RWPE2 (cell line): ENCODE data around the gene OR4M1.
"Not testable (repeated sequence)": the region's sequence is repeated elsewhere in the genome, so short reads cannot be mapped to it uniquely, and the experiment has no call there.

Experiments used
- ATAC-seq: fragments of 200-7000 bp; cut with Tn5 transposase; 3 replicates; pipeline ENCODE4 v1.9.1; 2021; ENCODE audit warnings: low read depth
- DNase-seq: peaks from one replicate; pipeline ENCODE4 v3.0.0-alpha.2; 2020; ENCODE audit warnings: low spot score
- H3K27ac ChIP-seq: fragments of 450-650 bp; 2 replicates; pipeline ENCODE4 v1.5.1; 2017; ENCODE audit warnings: mild to moderate bottlenecking; ENCODE audit not compliant: poor library complexity, severe bottlenecking
- H3K27me3 ChIP-seq: fragments of 250-450 bp; sonication (Bioruptor Pico); 2 replicates; pipeline ENCODE4 v1.5.1; 2021; ENCODE audit warnings: mild to moderate bottlenecking, moderate library complexity; ENCODE audit not compliant: insufficient read depth, poor library complexity, severe bottlenecking
- H3K36me3 ChIP-seq: fragments of 250-450 bp; sonication (Bioruptor Pico); 2 replicates; pipeline ENCODE4 v1.5.1; 2020; ENCODE audit warnings: low read depth, mild to moderate bottlenecking, moderate library complexity
- H3K4me1 ChIP-seq: fragments of 250-450 bp; sonication (Bioruptor Pico); 2 replicates; pipeline ENCODE4 v1.5.1; 2021; ENCODE audit warnings: mild to moderate bottlenecking, moderate library complexity; ENCODE audit not compliant: insufficient read depth, poor library complexity, severe bottlenecking
- H3K4me3 ChIP-seq: fragments of 250-450 bp; sonication (Bioruptor Pico); 2 replicates; pipeline ENCODE4 v1.5.1; 2021; ENCODE audit warnings: mild to moderate bottlenecking, moderate library complexity; ENCODE audit not compliant: severe bottlenecking
- H3K9me3 ChIP-seq: fragments of 250-450 bp; sonication (Bioruptor Pico); 2 replicates; pipeline ENCODE4 v1.5.1; 2021; ENCODE audit warnings: mild to moderate bottlenecking, moderate library complexity; ENCODE audit not compliant: severe bottlenecking
- TF ChIP-seq, protein P1 (sequence below): fragments of 450-650 bp; IDR thresholded peaks from one replicate; pipeline ENCODE4 v1.5.1; 2017; ENCODE audit warnings: mild to moderate bottlenecking, moderate library complexity; ENCODE audit not compliant: poor library complexity, severe bottlenecking

Gene OR4M1, protein sequence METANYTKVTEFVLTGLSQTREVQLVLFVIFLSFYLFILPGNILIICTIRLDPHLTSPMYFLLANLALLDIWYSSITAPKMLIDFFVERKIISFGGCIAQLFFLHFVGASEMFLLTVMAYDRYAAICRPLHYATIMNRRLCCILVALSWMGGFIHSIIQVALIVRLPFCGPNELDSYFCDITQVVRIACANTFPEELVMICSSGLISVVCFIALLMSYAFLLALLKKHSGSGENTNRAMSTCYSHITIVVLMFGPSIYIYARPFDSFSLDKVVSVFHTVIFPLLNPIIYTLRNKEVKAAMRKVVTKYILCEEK

DNA sequence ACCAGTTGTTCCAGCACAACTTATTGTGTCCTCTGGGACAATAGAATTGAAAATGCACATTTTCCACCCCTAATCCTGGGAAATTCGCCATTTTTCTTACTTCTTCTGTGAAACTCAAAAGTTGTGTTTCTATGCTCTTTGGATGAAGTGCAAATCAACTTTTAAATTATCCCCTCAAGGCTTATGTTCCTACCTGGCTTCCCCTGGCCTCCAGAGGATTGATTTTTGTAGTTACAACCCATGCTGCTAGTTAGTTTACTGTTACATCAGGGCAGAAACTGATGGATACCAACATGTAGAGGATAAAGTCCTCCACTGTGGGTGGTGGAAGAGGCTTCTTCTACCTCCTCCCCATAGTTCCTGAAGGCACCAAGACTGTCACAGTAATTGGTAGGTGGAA lies at the start of gene OR4M1:
OR4M1 (plus strand) TSS at position 301 of the 400 bp plus-strand sequence. CDS start 6,819 bp downstream, outside the sequence.
- H3K4me1 ChIP-seq, H3K36me3 ChIP-seq, H3K27me3 ChIP-seq, DNase-seq, H3K9me3 ChIP-seq, H3K4me3 ChIP-seq, H3K27ac ChIP-seq, ATAC-seq: not testable (repeated sequence)

DNA sequence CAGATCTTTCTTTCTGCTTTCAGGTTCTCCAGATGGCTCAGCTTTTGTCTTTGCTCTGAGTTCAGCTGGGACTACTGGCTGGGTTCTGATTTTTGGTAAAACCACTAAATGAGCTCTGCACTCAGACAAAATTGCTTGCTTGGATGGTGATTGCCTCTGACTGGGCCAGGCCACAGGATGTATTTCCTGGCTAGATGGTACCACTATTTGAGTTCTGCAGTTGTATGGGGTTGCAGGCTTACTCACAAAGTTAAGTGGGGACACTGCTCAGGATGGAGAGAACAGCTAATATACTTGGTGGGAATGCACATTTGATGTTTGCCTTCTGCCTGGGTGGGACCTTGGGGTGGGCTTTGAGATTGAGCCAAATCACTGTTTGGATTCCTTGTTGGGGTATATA lies 43.9 kb upstream of the OR4M1 start:
- DNase-seq (no peak), ATAC-seq (no peak)
- Histone ChIP-seq H3K4me1 (no peaks in the 10 kb centered on the region), H3K4me3 (no peak overlapping the region), H3K27ac (no peak overlapping the region), H3K36me3 (no peaks in the 10 kb centered on the region), H3K9me3 (no peaks in the 10 kb centered on the region), H3K27me3 (peaks cover 3% of the 10 kb centered on the region)
- TF ChIP-seq, protein P1, sequence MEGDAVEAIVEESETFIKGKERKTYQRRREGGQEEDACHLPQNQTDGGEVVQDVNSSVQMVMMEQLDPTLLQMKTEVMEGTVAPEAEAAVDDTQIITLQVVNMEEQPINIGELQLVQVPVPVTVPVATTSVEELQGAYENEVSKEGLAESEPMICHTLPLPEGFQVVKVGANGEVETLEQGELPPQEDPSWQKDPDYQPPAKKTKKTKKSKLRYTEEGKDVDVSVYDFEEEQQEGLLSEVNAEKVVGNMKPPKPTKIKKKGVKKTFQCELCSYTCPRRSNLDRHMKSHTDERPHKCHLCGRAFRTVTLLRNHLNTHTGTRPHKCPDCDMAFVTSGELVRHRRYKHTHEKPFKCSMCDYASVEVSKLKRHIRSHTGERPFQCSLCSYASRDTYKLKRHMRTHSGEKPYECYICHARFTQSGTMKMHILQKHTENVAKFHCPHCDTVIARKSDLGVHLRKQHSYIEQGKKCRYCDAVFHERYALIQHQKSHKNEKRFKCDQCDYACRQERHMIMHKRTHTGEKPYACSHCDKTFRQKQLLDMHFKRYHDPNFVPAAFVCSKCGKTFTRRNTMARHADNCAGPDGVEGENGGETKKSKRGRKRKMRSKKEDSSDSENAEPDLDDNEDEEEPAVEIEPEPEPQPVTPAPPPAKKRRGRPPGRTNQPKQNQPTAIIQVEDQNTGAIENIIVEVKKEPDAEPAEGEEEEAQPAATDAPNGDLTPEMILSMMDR: no peak

DNA sequence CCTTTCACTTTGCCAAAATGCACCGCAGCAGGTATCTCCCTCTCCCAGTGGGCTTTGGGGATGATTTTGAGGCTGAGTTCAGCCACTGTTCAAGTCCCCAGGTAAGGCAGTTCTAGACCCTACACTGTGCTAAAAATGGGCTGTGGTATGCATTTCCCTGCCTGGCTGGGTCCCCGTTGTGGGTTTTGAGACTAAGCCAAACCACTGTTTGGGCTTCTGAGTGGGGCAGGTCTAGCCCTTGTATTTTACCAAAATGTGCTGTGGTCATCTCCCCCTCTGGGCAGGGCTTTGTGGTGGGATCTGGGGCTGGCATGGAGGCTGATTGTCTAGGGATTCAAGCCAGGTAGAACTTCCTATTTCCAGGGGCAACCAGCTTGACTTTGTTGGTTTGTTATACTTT lies 43.5 kb upstream of the OR4M1 start:
- TF ChIP-seq, protein P1: no peak
- Histone ChIP-seq H3K27ac (no peak overlapping the region), H3K4me3 (no peak overlapping the region), H3K27me3 (peaks cover 3% of the 10 kb centered on the region), H3K4me1 (no peaks in the 10 kb centered on the region), H3K9me3 (no peaks in the 10 kb centered on the region), H3K36me3 (no peaks in the 10 kb centered on the region)
- ATAC-seq (no peak), DNase-seq (peak; percentile 27)

DNA sequence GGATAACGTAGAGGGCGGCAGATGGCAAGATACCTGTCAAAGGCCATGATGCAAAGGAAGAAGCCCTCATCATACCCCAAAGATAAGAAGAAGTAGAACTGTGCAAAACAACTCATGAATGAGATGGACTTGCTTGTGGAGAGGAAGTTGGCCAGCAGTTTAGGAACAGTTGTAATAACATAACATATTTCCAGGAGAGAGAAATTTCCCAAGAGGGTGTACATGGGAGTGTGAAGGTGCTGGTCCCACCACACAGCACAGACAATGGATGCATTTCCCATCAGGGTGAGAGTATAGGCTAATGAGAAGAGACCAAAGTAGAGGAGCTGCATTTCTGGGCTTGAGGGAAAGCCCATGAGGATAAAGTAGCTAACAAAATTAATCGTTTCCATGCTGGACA lies 39.4 kb upstream of the OR4M1 start:
- H3K9me3 ChIP-seq, ATAC-seq, H3K4me3 ChIP-seq: not testable (repeated sequence)

DNA sequence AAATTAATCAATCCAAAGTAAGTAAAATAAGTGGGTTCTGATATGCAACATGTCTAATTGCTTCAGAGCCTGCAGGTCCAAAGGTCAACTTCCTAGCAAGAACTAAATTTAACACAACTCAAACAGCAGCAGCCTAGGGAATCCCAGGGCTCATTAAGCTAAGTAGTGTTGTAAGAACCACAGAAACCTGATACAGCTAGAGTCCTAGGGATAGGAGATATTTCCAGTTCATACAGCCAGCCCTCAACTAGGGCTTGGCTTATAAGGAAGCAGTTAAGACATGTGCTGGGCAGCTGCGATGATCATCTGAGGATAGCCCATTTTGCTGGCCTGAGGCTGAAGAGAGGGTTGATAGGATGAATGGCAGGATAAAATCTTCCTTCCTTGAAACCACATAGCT lies 30.0 kb upstream of the OR4M1 start, which contains the start of gene OR4Q3:
OR4Q3 (plus strand) TSS at position 316 of the 400 bp plus-strand sequence.
- H3K4me1 ChIP-seq: no peaks in the 10 kb centered on the region
- no peaks in the 10 kb centered on the region for H3K36me3 ChIP-seq
- DNase-seq (no peak), ATAC-seq (no peak)
- H3K27me3 ChIP-seq: no peaks in the 10 kb centered on the region
- no peak within 1 kb of the TSS for H3K4me3 ChIP-seq
- H3K27ac ChIP-seq: no peak within 1 kb of the TSS
- no peaks in the 10 kb centered on the region for H3K9me3 ChIP-seq
- TF ChIP-seq, protein P1: no peak

More for the DNA sequence above, 39.4 kb upstream of the OR4M1 start:
- not testable (repeated sequence) for H3K4me1 ChIP-seq, H3K27ac ChIP-seq, DNase-seq, H3K27me3 ChIP-seq, H3K36me3 ChIP-seq

DNA sequence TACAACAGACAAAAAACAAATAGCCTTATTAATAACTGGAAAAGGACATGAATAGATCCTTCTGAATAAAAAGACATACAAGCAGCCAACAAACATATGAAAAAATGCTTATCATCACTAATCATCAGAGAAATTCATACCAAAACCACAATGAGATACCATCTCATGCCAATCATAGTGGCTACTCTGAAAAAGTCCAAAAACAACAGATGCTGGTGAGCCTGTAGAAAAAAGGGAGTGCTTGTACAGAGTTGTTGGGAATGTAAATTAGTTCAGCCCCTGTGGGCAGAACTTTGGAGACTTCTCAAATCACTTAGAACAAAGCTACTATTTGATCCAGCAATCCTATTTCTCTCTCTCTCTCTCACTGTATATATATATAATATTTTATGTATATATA lies 21.0 kb upstream of the OR4M1 start:
- not testable (repeated sequence) for H3K4me1 ChIP-seq, H3K27ac ChIP-seq, H3K9me3 ChIP-seq, H3K4me3 ChIP-seq, ATAC-seq, DNase-seq, H3K36me3 ChIP-seq, H3K27me3 ChIP-seq
